Keratinocyte (primary cell): ENCODE measurements around the gene HS3ST6.

Experiments
- CTCF ChIP-seq, 3 experiments: IDR thresholded peaks in 1 of 3; conservative IDR thresholded peaks in 1 of 3; optimal IDR thresholded peaks in 1 of 3; 2 replicates in 2 of 3; 3 replicates in 1 of 3; pipeline versions ENCODE3 to v1.5.1; 2011; ENCODE audit warnings: low read length in 3 of 3, mild to moderate bottlenecking in 3 of 3, moderate library complexity in 2 of 3, control low read depth in 1 of 3, inconsistent platforms in 1 of 3; ENCODE audit not compliant: insufficient read depth in 2 of 3; ENCODE audit errors: extremely low read depth in 1 of 3
- EZH2 ChIP-seq: IDR thresholded peaks from one replicate; pipeline ENCODE4 v1.6.1; 2012; ENCODE audit warnings: inconsistent platforms, mild to moderate bottlenecking, low read length, moderate library complexity

GRCh38 chr16:1890024-1890707 lies 28.0 kb downstream of the HS3ST6 start:
- TF ChIP-seq CTCF (optimal IDR thresholded peaks at IDR 0.05 in 1 of 3, IDR thresholded peaks at IDR 0.05 in 1 of 3, conservative IDR thresholded peaks at IDR 0.05 in 1 of 3; ENCODE audit: extremely low read depth in 1 of 3, insufficient read depth in 2 of 3, low read length in 3 of 3) = no peak
- no peak for TF ChIP-seq EZH2
